Tibial nerve (tissue), 3 donors: ENCODE results near the gene PDXP.

Source experiments
- CTCF ChIP-seq, 5 experiments: fragments of 200-600 bp in 3 of 5; fragments of 450-650 bp in 2 of 5; sonication (generic) in 3 of 5; IDR thresholded peaks; one replicate each; pipeline ENCODE4 v1.5.1; 2016 to 2019; ENCODE audit warnings: antibody characterized with exemption in 5 of 5, mild to moderate bottlenecking in 3 of 5, moderate library complexity in 2 of 5
- POLR2A ChIP-seq, 2 donors: fragments of 450-650 bp; IDR thresholded peaks; one replicate each; pipeline ENCODE4 v1.6.1; 2017; ENCODE audit warnings: antibody characterized with exemption in 2 of 2, mild to moderate bottlenecking in 2 of 2, moderate library complexity in 2 of 2

- TF ChIP-seq POLR2A (IDR thresholded peaks at IDR 0.05) = no peak
- no peak for TF ChIP-seq CTCF (IDR thresholded peaks at IDR 0.05)
Observed at GRCh38 chr22:37618674-37619073, 39.8 kb upstream of the PDXP start.
